ENCODE measurements around the gene RAD18.

GRCh38 chr3:8942115-8942514 is 21.2 kb downstream of the RAD18 start:
- no peak for TF ChIP-seq CTCF (IDR thresholded peaks at IDR 0.05)
- TF ChIP-seq POLR2A (IDR thresholded peaks at IDR 0.05) = no peak
- TF ChIP-seq POLR2AphosphoS5 (IDR thresholded peaks at IDR 0.05) = no peak
- no peak for TF ChIP-seq EP300 (IDR thresholded peaks at IDR 0.05)
